SH-SY5Y (cell line): ENCODE results near the gene ELMO1.

Experiments
- GATA2 ChIP-seq: IDR thresholded peaks from 2 replicates; pipeline ENCODE4 v1.6.1; 2011; ENCODE audit warnings: mild to moderate bottlenecking, low read depth, low read length
- GATA3 ChIP-seq: IDR thresholded peaks from 2 replicates; pipeline ENCODE4 v1.6.1; 2011; ENCODE audit warnings: low read depth, mild to moderate bottlenecking, low read length, moderate library complexity

- TF ChIP-seq GATA2 (no peak), GATA3 (no peak)
Observed at GRCh38 chr7:36971515-36972139, 477.0 kb downstream of the ELMO1 start.
